T-cell (primary cell): ENCODE results near the gene CA14. TPM values are rescaled to one million over a fixed set of nuclear protein-coding genes. Genes with fewer than 3 reads are reported as not detected.
"Not testable (repeated sequence)": the region's sequence is repeated elsewhere in the genome, so short reads cannot be mapped to it uniquely, and the experiment has no call there.

Source experiments
- ATAC-seq, 4 experiments: fragments of 200-7000 bp in 3 of 4; fragments of 150-1000 bp in 1 of 4; cut with Tn5 transposase; replicated peaks in 1 of 4; 1 replicate in 3 of 4; 2 replicates in 1 of 4; pipeline ENCODE4 v1.10.0; 2021; ENCODE audit warnings: moderate library complexity in 3 of 4, mild to moderate bottlenecking in 2 of 4, moderate number of reproducible peaks in 1 of 4
- CTCF ChIA-PET, 2 donors: fragments of 300-600 bp; sonication (Branson Sonifier 250); formaldehyde crosslinking; loops; one replicate each; lab custom pipeline; 2022; ENCODE audit warnings: antibody characterized with exemption in 2 of 2; lab: Charles Lee
- POLR2A ChIA-PET, 2 donors: fragments of 300-600 bp; sonication (Branson Sonifier 250); formaldehyde crosslinking; loops; one replicate each; lab custom pipeline; 2022; ENCODE audit warnings: antibody characterized with exemption in 2 of 2; lab: Charles Lee
- DNase-seq, 35 experiments: peaks; one replicate each; pipeline versions ENCODE4 v3.0.0 to v3.0.0-alpha.2; 2013 to 2023
- H3K27ac ChIP-seq: one replicate; pipeline ENCODE4 v1.5.1; 2013; ENCODE audit warnings: low read length
- H3K27me3 ChIP-seq, 2 experiments: replicated peaks in 1 of 2; 1 replicate in 1 of 2; 2 replicates in 1 of 2; pipeline versions ENCODE4 v1.6.1 to v1.7.0; 2013; ENCODE audit warnings: low read length in 1 of 2, mixed read lengths in 1 of 2; ENCODE audit not compliant: control insufficient read depth in 2 of 2, insufficient read depth in 2 of 2; ENCODE audit errors: extremely low read depth in 1 of 2
- H3K36me3 ChIP-seq, 2 donors: 1 replicate in 1 of 2; 2 replicates in 1 of 2; pipeline versions ENCODE4 v1.6.1 to v1.7.0; 2013; ENCODE audit warnings: low read length in 1 of 2; ENCODE audit not compliant: control insufficient read depth in 2 of 2, insufficient read depth in 1 of 2; ENCODE audit errors: extremely low read depth in 1 of 2
- H3K4me1 ChIP-seq, 2 experiments: 1 replicate in 1 of 2; 2 replicates in 1 of 2; pipeline versions ENCODE4 v1.6.1 to v1.7.0; 2013; ENCODE audit warnings: low read length in 2 of 2, mixed read lengths in 1 of 2; ENCODE audit not compliant: insufficient read depth in 2 of 2, control insufficient read depth in 1 of 2; ENCODE audit errors: extremely low read depth in 1 of 2
- H3K4me3 ChIP-seq, 2 donors: 1 replicate in 1 of 2; 2 replicates in 1 of 2; pipeline versions ENCODE4 v1.5.1 to v1.7.0; 2013; ENCODE audit warnings: mild to moderate bottlenecking in 2 of 2, low read length in 1 of 2, moderate library complexity in 1 of 2; ENCODE audit not compliant: control insufficient read depth in 1 of 2; ENCODE audit errors: extremely low read depth in 1 of 2
- H3K9me3 ChIP-seq: 2 replicates; pipeline ENCODE4 v1.7.0; 2013
- H3K27ac Mint-ChIP-seq, 2 donors: one replicate each; pipeline ENCODE4 v1.8.0; 2020 to 2021; ENCODE audit warnings: mild to moderate bottlenecking in 2 of 2, mixed read lengths in 2 of 2
- H3K27me3 Mint-ChIP-seq, 2 donors: one replicate each; pipeline ENCODE4 v1.8.0; 2021 to 2022; ENCODE audit warnings: mixed read lengths in 2 of 2
- H3K36me3 Mint-ChIP-seq: one replicate; pipeline ENCODE4 v1.8.0; 2021; ENCODE audit warnings: mixed read lengths
- H3K4me1 Mint-ChIP-seq, 3 donors: one replicate each; pipeline ENCODE4 v1.8.0; 2020 to 2022; ENCODE audit warnings: mixed read lengths in 3 of 3, mild to moderate bottlenecking in 1 of 3
- H3K4me3 Mint-ChIP-seq, 3 donors: one replicate each; pipeline ENCODE4 v1.8.0; 2020 to 2022; ENCODE audit warnings: mild to moderate bottlenecking in 3 of 3, mixed read lengths in 3 of 3, moderate library complexity in 3 of 3
- H3K9me3 Mint-ChIP-seq, 3 donors: one replicate each; pipeline ENCODE4 v1.8.0; 2020 to 2022; ENCODE audit warnings: mixed read lengths in 3 of 3
- WGBS: methylation state at CpG from one replicate; pipeline ENCODE4 v1.1.5; 2013; ENCODE audit warnings: missing lambda C conversion rate; ENCODE audit not compliant: insufficient coverage; 5-methylcytosine and 5-hydroxymethylcytosine counted together
- total RNA-seq, 35 experiments: library from RNA in 6 of 35; stranded (reverse) in 6 of 35; fragments of 120-200 nt in 1 of 35; gene quantifications; one replicate each; pipeline versions ENCODE4 v1.2.1 to v1.2.4 and lab custom pipeline; 2013 to 2026

Gene CA14
- total RNA-seq = not detected
- total RNA-seq (2013) = not detected
- total RNA-seq (lab: John Stamatoyannopoulos, UW) = 0 to 0.14 (median 0) reads per million in 29 experiments

GRCh38 chr1:150257624-150258585 is at the start of gene CA14:
Gene CA14 (plus strand): TSS chr1:150257774. CDS start chr1:150258129, 355 bp downstream.
- Mint-ChIP-seq H3K9me3 (no peaks in the 10 kb centered on the region), H3K27me3 (peaks cover 31 to 43% of the 10 kb centered on the region in 2 donors), H3K36me3 (no peaks in the 10 kb centered on the region), H3K4me3 (peak within 1 kb of the TSS in 1 of 3 donors; percentile 58), H3K27ac (no peak within 1 kb of the TSS), H3K4me1 (peaks cover 14 to 16% (median 15%) of the 10 kb centered on the region in 3 donors)
- ATAC-seq (no peak), DNase-seq (no peak)
- Histone ChIP-seq H3K9me3 (no peaks in the 10 kb centered on the region), H3K4me3 (no peak within 1 kb of the TSS), H3K36me3 (no peaks in the 10 kb centered on the region), H3K4me1 (peaks cover 2 to 17% of the 10 kb centered on the region in 2 experiments), H3K27ac (no peak within 1 kb of the TSS), H3K27me3 (peaks cover 9 to 41% of the 10 kb centered on the region in 2 experiments)
- 51% methylated on average over 7 of the region's 13 CpGs for WGBS
- ChIA-PET CTCF (interaction anchor here in 1 of 2 donors (0.6 kb wide), 1 partner anchor 66 kb away, joined by 3 read pairs; no protein-coding TSS in a partner anchor), POLR2A (interaction anchor here in 1 of 2 donors (0.5 kb wide), 1 partner anchor 658 kb away, joined by 5 read pairs; no protein-coding TSS in a partner anchor)

GRCh38 chr1:150208460-150208859 is 49.1 kb upstream of the CA14 start:
- H3K9me3 ChIP-seq, H3K36me3 ChIP-seq, H3K9me3 Mint-ChIP-seq, H3K27me3 ChIP-seq, H3K4me3 Mint-ChIP-seq, DNase-seq, H3K27ac ChIP-seq, H3K4me1 Mint-ChIP-seq, H3K27ac Mint-ChIP-seq, H3K4me1 ChIP-seq, H3K36me3 Mint-ChIP-seq, CTCF ChIA-PET, ATAC-seq, H3K27me3 Mint-ChIP-seq, H3K4me3 ChIP-seq, POLR2A ChIA-PET: not testable (repeated sequence)
- 90% methylated on average over 2 of the region's 6 CpGs for WGBS

GRCh38 chr1:150210091-150210490 is 47.5 kb upstream of the CA14 start:
- DNase-seq (no peak), ATAC-seq (no peak)
- Mint-ChIP-seq H3K27me3 (no peaks in the 10 kb centered on the region), H3K27ac (no peak overlapping the region), H3K4me1 (peaks cover 14 to 17% (median 15%) of the 10 kb centered on the region in 3 donors), H3K4me3 (no peak overlapping the region), H3K36me3 (no peaks in the 10 kb centered on the region), H3K9me3 (no peaks in the 10 kb centered on the region)
- POLR2A ChIA-PET = interaction anchor here in 1 of 2 donors (0.6 kb wide), 1 partner anchor 137 kb away, joined by 3 read pairs; no protein-coding TSS in a partner anchor
- H3K9me3 ChIP-seq = no peaks in the 10 kb centered on the region
- CTCF ChIA-PET = no interaction called here
- H3K27me3 ChIP-seq = no peaks in the 10 kb centered on the region
- H3K4me1 ChIP-seq = peaks cover 7 to 12% of the 10 kb centered on the region in 2 experiments
- no peaks in the 10 kb centered on the region for H3K36me3 ChIP-seq
- no peak overlapping the region for H3K4me3 ChIP-seq
- WGBS = 78% methylated on average over 3 of the region's 4 CpGs
- H3K27ac ChIP-seq = no peak overlapping the region

- Mint-ChIP-seq H3K4me1 (peaks cover 14 to 17% (median 15%) of the 10 kb centered on the region in 3 donors), H3K9me3 (no peaks in the 10 kb centered on the region), H3K27ac (no peak overlapping the region), H3K36me3 (no peaks in the 10 kb centered on the region), H3K4me3 (no peak overlapping the region), H3K27me3 (no peaks in the 10 kb centered on the region)
- H3K36me3 ChIP-seq = no peaks in the 10 kb centered on the region
- H3K4me1 ChIP-seq = peaks cover 7 to 12% of the 10 kb centered on the region in 2 experiments
- no peak overlapping the region for H3K27ac ChIP-seq
- H3K4me3 ChIP-seq = no peak overlapping the region
- ChIA-PET CTCF (interaction anchor here (0.6 kb wide), 2 partner anchors 61 to 233 kb away, joined by 5 to 6 read pairs; partner anchors contain the start of gene PLEKHO1 (in 1 of the 2)), POLR2A (interaction anchor here in 1 of 2 donors (0.6 kb wide), 1 partner anchor 41 kb away, joined by 6 read pairs; no protein-coding TSS in a partner anchor)
- ATAC-seq (no peak), DNase-seq (no peak)
- H3K27me3 ChIP-seq = no peaks in the 10 kb centered on the region
- WGBS = no CpG with 5 or more reads among the region's 4 CpGs
- no peaks in the 10 kb centered on the region for H3K9me3 ChIP-seq
Measured at GRCh38 chr1:150210706-150211105, 46.9 kb upstream of the CA14 start.

- no peak for ATAC-seq
- DNase-seq = no peak
- Histone ChIP-seq H3K9me3 (no peaks in the 10 kb centered on the region), H3K4me3 (no peak overlapping the region), H3K4me1 (peaks cover 7 to 12% of the 10 kb centered on the region in 2 experiments), H3K27me3 (no peaks in the 10 kb centered on the region), H3K27ac (no peak overlapping the region), H3K36me3 (no peaks in the 10 kb centered on the region)
- CTCF ChIA-PET = interaction anchor here in 1 of 2 donors (0.6 kb wide), 1 partner anchor 703 kb away, joined by 6 read pairs; no protein-coding TSS in a partner anchor
- Mint-ChIP-seq H3K27me3 (no peaks in the 10 kb centered on the region), H3K4me1 (peaks cover 14 to 17% (median 15%) of the 10 kb centered on the region in 3 donors), H3K4me3 (no peak overlapping the region), H3K36me3 (no peaks in the 10 kb centered on the region), H3K27ac (no peak overlapping the region), H3K9me3 (no peaks in the 10 kb centered on the region)
- 96% methylated on average over 4 of the region's 9 CpGs for WGBS
- POLR2A ChIA-PET = no interaction called here
Measured at GRCh38 chr1:150212070-150212469, 45.5 kb upstream of the CA14 start.
